HG03064 (cell line): ENCODE results near the gene RAPGEF1.
"Not testable (repeated sequence)": the region's sequence is repeated elsewhere in the genome, so short reads cannot be mapped to it uniquely, and the experiment has no call there.

Source experiments
- ATAC-seq: cut with Tn5 transposase; IDR thresholded peaks from one replicate; pipeline ENCODE4 v1.9.1; 2021; ENCODE audit warnings: low read depth; ENCODE audit not compliant: unreplicated experiment

RAPGEF1 gene

DNA sequence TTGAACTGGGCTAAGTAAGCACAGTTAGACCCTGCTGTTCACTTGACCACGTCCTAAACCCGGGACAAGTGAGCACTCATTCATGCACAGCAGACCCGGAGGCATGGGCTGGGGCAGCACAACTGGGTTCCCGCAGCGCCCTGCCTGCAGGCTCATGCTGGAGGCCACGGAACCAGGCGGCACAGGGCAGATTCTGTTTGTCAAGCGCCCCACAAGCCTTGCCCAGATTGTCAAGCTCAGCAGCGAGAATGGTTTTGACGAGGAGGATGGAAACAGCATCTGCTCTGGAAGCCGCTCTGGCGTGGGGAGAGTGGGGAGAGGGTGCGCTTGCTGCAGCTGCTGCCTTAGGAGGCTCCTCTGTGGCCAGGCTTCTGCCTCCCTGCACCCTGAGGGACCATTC lies 161.9 kb downstream of the RAPGEF1 start:
- no peak for ATAC-seq

DNA sequence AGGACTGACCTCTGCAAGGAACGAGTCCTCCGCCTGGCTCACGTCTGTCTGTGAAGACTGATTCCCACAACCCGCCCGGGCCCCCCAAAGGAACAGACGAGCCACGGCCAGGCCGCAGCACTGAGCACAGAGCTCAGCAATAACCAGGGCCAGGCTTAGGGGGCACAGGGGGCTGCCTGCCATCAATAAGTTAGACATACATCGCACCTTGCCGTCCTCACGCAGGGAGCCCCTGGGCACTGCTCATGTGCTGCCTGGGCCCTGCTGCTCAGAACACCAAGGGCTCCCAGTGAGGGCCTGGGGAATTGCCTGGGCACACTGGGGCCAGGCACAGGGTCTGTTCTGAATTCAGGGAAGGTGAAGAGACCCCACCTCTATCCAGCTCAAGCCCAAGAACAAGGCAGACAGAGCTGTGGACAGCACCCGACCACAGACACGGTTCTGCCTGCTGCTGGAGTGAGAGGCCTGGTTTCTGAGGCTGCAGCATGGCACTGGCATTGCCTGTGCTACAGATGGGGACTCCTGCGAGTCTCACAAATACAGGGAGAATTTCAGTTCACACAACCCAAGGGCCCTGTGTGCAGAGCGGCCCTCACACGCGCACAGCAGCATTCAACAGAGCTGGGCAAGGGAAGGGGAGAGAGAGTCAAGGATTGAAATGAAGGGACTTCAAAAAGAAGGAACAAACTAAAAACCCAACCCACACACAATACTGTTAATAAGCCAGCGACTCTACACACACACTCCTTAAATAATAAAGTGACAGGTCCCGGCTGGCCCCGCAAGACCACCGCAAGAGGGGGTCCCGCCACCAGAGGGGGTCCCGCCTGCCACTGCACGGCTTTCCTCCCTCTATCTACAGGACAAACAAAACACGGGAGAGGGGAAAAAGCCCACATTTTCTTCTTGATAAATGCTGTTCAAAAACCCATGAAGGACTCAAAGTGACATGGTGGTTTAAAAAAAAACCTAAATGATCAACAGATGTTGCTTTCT lies 162.6 kb downstream of the RAPGEF1 start:
- no peak for ATAC-seq

DNA sequence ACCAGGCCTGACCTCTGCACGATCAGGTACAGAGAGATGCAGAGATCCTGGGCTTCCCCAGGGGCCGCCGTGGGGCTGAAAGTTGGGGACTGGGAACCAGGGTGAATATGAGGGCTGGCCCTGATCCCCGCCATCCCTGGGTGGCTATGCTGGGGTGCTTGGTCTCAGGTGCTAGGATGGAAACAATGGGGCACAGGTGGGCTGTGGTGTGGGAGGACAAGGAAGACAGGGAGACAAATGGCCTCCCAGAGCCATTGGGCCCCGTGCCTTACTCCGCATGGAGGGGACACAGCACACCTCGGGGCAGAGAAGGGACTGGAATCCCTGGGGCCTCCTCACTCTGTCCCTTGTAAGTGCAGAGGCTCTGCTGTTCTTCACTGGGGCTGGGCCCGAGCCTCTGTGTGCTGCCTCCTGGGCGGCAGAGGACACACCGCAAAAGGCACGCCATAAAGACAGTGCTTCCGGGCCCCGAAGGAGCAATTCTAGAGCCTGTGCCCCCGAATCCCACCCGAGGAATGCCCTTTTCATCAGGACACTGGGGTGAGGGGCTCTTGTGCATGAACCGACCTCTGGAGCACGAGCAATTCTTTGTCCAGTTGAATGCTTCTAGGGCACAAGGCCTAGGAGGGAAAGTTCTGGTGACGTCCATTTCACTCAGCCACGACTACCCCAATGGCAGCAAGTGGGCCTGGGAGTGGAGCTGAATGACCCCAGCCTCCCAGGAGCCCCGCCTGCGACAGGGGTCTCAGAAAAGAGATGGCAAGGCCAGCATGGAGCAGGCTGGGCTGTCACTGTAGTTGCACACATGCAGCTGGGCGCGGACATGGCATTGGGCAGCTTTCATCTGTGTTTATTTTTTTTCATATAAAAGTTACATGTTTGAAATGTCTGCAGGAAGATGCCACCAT lies 163.7 kb downstream of the RAPGEF1 start:
- ATAC-seq: no peak

DNA sequence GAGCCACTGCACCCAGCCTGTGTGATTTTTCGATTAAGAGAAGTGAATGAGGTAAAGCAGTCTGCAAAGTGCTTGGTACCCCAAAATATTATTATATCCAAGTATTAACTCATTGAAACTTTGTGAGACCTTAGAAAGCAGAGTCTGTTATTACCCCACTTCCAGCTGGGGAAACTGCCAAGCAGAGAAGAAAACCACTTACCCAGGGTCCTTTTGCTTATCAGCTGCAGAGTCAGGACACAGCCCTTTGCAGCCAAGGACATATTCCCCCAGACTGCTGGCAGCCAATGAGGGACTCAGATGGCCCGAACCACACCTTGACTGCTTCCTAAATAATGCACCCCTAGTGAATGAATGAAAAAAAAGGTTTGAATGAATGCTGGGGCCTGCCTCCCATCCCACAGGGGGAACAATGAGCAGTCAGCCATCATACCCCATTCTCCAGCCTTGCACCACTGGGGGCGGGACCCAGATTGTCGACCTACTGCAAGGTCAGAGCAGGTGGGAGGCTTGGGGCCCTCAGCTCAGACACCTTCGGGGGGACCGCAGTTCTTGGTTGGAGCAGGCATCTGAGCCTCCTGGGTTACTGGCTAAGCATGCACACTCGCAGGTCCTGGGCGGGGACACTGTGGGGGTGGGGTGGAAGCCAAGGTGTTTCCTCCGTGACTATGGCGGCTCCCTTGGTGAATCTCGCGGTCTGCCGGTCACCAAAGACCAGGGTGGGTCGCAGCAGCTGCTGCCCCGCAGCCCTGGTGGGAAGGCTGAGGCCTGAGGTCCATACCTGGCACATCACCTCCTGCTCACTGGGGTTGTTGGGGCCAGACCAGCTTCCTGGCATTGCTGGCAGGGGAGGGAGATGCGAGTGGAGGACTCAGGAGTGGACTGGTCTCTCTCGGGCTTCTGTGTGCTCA lies 164.9 kb downstream of the RAPGEF1 start:
- no peak for ATAC-seq

DNA sequence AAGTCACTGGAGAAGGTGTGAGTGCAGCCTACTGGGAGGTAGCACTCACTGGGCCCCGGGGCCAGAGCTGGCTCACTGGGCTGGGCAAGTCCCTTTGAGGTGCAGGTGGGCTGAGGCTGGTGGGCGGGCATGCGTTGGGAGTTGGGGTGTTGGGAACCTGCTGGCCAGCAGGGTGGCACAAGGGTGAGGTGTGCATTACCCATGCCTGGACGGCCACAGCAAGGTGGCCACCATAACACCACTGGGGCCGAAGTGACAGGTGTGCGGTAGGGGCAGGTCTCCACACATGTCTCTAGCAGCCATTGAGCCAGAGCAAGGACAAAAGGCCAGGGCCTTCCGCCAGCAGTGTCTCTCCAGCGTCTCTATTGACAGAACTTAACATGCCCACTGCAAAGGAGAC lies 172.0 kb downstream of the RAPGEF1 start:
- no peak for ATAC-seq

DNA sequence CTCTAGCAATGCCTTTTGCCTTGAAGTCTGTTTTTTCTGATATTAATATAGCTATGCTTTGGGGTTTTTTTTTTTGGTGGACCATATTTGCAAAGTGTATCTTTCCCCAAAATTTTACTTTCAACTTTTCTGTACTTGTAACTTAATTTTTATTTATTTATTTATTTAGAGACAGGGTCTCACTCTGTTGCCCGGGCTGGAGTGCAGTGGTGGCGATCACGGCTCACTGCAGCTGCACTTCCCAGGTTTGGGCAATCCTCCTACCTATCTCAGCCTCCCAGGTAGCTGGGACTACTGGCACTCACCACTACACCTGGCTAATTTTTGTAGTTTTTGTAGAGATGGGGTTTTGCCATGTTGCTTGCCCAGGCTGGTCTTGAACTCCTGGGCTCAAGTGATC lies 173.7 kb downstream of the RAPGEF1 start:
- no peak for ATAC-seq

DNA sequence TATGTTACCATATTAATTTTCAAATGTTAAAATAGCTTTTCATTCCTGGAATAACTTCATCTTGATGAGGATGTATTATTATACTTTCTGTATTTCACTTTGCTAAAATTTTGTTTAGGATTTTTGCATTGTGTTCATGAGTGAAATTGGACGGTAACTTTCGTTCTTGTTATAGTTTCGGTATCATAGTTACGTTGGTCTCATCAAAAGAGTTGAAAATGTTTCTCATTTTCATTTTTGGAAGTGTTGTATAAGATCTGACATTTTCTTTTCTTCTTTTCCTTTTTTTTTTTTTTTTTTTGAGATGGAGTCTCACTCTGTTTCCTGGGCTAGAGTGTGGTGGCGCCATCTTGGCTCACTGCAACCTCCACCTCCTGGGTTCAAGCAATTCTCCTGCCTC lies 174.5 kb downstream of the RAPGEF1 start:
- ATAC-seq: no peak

DNA sequence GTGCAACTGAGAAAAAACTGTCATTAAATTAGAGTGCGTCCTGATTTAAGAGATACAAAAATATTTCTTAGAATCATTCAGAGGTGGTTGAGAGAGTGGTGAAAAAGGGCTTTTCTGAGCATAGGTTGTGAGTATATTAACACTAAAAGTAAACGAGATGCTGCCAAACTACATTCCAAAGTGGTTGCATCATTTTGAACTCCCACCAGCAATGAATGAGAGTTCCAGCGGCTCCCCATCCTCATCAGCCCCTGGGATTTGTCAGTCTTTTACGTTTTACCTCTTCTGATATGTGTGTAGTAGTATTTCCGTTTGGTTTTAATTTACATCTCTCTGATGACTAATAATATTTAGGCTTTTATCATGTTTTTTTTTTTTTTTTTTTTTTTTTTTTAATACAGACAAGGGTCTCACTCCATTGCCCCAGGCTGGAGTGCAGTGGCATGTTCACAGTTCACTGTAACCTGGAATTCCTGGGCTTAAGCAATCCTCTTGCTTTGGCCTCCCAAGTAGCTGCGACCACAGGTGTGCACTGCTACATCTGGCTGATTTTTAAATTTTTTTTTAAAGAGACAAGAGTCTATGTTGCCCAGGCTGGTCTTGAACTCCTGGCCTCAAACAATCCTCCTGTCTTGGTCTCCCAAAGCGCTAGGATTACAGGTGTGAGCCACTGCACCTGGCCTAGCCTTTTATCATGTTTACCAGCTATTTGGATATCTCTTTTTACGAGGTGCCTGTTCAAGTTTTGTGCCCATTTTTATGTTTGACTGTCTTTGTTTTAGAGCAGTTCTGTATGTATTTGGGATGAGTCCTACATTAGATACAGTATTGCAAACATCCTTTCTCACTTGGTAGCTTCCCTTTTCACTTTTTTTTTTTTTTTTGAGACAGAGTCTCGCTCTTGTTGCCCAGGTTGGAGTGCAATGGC lies 177.6 kb downstream of the RAPGEF1 start:
- no peak for ATAC-seq

DNA sequence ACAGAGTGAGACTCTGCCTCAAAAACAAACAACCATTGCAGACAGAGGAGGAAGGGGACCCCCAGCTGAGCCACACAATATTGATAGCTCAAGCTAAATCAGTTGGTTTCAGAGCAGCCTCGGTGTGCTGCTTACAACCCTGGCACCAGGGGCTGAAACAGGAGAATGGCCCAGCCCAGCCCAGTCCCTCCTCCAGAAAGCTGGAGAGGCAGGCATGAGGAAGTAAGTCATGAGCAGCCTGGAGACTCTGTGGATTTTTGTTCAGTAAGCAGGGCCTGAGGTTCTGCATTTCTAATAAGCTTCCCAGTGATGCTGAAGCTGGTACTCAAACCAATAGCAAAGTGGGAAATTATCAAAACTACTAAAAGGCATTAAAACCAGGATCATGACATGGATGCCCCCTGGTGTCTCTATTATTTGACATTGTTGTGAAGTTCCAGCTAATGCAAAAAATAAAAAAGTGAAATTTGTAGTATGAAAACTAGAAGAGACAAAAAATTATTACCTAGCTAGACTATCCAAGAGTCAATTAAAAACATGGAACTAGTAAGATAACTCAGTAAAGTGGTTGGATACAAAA lies 180.4 kb downstream of the RAPGEF1 start:
- ATAC-seq: no peak

DNA sequence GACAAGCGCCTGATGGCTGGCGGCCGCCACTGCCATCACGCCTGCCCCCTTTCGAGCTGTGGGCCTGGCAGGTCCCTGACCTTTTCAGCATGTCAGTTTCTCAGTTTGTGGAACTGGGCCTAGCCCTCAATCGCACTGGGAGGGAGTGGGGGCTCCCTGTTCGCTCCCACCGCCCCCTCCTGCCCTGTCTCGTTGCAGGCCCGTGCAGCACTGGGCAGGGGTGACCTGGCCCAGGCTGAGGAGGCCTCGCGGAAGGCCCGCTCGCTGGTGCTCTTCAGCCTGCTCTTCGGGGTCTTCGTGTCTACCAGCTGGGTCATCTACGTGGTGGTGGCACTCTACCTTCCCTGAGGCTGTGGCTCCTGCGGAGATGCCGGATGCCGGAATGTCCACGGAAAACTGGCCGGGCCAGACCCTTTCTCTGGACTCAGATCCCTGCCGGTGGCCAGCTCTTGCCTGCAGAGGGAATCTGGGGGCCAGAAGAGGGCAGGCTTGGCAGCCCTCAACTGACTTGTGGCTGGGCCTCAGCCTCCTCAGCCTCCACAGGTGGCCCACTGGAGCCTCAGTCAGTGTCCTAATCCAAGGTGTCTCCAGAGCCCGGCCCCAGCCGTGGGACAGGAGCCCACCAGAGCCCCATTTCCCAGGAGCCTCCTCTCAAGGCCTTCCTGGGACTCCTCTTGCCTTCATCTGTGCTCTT lies 181.9 kb downstream of the RAPGEF1 start:
- no peak for ATAC-seq

DNA sequence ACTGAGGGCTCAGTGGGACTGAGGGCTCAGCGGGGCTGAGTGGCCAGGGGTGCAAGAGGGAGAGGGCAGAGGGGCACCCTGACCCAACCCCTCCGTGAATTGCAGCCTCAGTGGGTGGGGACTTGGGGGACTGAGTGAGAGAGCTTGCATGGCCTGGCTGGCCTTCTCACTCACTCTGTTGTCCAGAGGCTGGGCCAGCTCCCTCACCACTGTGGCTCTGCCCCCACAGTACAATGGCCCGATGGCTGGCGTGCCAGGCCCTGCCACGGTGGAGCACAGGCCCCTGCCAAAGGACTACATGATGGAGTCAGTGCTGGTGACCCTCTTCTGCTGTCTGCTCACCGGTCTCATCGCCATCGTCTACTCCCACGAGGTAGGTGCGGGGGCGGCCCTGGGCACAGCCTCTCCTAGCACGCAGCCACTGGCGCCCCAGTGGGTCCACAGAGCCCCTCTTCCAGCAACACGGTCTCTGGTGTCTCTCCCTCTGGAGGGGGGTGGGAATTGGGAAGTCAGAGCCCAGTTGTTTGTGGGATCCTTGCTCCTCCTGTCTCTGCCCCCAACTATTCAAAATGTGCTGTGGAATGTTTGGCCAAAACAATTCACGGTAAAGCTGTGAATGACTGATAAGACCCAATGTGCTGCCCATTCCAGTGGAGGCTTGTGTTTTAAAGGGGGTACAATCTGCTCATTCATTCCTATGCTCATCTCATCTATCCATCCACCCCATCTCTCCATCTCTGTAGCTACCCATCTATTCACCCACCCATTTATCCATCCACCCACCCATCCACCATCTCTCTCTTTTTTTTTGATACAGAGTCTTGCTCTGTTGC lies 183.8 kb downstream of the RAPGEF1 start:
- no peak for ATAC-seq

DNA sequence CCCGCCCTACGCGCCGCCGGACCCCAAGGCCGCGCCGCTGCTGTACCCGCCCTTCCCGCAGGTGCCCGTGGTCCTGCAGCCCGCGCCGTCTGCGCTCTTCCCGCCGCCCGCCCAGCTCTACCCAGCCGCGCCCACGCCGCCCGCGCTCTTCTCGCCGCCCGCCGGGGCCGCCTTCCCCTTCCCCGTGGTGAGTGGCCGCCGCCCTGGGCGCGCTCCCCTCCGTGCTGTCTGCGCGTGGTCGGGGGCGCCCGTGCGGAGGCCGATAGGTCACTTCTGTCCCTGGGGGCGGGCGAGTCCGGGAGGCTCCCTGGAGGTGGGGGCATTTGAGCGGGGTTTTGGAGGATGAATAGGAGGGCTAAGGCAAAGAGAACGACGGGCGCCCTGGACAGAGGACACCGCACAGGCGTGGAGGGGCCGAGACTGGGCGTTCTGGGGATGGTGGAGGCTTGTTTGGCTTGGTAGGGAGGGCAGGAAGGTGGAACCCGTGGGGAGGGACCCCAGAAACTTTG lies 185.0 kb downstream of the RAPGEF1 start:
- ATAC-seq: no peak

DNA sequence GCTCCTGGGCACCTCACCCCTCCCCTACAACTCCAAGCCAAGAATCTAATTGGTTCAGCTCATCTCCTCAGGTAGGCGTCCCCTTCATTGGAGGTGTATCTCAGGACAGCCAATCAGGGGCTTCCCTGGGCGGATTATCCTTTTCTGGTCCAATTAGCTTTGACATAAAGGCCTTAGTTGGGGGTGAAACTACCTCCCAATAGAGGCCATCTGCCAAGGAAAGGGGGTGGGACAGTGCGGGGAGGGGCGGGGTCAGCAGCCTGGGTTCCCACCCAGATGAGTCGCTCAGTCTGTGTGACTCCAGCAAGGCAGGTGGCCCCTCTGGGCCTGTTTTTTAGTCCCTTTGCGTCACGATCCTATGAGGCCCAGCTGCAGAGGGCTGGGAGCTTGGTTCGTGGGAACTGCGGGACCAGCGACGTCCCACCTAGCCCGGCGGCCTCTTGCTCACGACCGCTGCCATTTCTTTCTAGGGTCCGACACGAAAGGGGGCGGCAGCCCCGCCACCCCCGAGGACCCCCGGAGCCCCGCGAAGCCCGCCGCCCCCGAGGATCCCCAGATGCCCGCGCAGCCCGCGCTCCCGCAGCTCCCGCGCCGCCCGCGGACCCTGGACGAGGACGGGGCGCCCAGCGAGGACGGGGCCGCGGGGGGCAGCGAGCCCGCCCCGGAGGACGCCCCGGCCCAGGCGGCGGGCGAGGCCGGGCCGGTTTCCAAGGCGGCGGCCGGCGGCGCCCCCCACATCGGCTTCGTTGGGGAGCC lies 185.6 kb downstream of the RAPGEF1 start:
- ATAC-seq: no peak

DNA sequence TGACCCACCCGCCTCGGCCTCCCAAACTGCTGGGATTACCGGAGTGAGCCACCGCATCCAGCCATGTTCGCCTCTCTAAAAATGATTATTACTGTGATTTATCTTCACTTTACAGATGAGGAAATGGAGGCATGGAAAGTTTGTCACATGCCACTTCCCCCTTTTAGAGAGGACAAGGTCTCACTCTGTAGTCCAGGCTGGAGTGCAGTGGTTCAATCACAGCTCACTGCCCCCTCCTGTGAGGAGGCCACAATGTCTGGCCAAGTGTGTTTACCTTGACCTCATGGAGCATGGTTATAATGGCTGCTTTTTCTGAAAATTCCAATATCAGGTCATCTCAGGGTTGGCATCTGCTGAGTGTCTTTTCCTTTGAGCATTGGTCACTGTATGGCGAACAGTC lies 187.8 kb downstream of the RAPGEF1 start:
- no peak for ATAC-seq

DNA sequence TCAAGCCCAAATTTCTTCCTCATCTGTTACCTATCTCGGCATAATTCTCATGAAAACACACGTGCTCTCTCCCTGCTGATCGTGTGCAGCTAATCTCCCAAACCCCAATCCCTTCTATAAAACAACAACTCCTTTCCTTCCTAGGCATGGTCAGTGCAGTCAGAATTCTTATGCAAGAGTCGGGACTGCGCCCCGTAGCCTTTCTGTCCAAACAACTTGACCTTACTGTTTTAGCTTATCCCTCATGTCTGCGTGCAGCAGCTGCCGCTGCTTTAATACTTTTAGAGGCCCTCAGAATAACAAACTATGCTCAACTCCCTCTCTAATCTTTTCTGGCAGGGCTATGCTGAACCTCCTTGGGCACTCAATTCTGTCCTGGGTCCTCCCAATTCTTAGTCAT lies 189.4 kb downstream of the RAPGEF1 start:
- not testable (repeated sequence) for ATAC-seq

DNA sequence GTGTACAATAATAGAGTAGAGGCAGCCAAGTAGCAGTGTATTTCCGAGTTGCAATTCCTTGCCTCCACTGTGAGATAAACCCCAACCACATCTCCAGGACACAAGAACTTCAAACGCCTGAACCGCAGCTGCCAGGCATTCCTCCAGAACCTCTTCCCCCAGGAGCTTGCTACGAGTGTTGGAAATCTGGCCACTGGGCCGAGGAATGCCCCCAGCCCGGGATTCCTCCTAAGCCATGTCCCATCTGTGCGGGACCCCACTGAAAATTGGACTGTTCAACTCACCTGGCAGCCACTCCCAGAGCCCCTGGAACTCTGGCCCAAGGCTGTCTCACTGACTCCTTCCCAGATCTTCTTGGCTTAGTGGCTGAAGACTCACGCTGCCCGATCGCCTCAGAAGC lies 190.7 kb downstream of the RAPGEF1 start:
- ATAC-seq: not testable (repeated sequence)
